Hepatocyte (in vitro differentiated cells): ENCODE measurements around the gene GJA10.

Source experiments
- EZH2phosphoT487 ChIP-seq: fragments of 200-600 bp; sonication (generic); IDR thresholded peaks from one replicate; pipeline ENCODE4 v1.6.1; 2018; ENCODE audit warnings: antibody characterized with exemption, mild to moderate bottlenecking, low read depth, moderate library complexity; ENCODE audit not compliant: unreplicated experiment, severe bottlenecking
- TF ChIP-seq, protein P1 (sequence below): fragments of 200-600 bp; sonication (generic); IDR thresholded peaks from 2 replicates; pipeline ENCODE4 v1.5.1; 2016; ENCODE audit warnings: antibody characterized with exemption, mild to moderate bottlenecking; ENCODE audit not compliant: poor library complexity

DNA sequence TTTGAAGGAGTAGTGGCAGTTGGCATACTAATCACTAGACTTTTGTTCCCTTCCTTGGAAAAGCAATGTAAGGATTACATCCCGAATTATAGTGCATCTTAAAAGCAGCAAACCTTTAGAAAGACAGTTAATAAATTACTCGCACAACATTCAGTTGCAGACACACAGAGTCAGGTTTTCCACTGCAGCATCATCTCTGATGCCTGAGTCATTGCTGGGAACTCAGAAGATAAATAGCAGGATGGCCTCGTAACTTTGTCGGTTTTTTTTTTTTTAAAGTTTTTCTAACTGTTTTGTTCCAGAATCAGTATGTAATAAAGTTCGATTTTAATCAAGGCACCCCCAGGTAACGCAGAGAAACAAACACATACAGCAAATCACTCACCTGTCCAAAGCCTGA is 34.3 kb downstream of the GJA10 start:
- TF ChIP-seq, protein P1, sequence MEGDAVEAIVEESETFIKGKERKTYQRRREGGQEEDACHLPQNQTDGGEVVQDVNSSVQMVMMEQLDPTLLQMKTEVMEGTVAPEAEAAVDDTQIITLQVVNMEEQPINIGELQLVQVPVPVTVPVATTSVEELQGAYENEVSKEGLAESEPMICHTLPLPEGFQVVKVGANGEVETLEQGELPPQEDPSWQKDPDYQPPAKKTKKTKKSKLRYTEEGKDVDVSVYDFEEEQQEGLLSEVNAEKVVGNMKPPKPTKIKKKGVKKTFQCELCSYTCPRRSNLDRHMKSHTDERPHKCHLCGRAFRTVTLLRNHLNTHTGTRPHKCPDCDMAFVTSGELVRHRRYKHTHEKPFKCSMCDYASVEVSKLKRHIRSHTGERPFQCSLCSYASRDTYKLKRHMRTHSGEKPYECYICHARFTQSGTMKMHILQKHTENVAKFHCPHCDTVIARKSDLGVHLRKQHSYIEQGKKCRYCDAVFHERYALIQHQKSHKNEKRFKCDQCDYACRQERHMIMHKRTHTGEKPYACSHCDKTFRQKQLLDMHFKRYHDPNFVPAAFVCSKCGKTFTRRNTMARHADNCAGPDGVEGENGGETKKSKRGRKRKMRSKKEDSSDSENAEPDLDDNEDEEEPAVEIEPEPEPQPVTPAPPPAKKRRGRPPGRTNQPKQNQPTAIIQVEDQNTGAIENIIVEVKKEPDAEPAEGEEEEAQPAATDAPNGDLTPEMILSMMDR: no peak
- TF ChIP-seq EZH2phosphoT487: no peak
